IPS-18c (cell line): Measurements from ENCODE around the gene SRRD.

Experiments used
- H3K4me3 ChIP-seq: 2 replicates; pipeline ENCODE4 v1.7.0; 2013; ENCODE audit warnings: low read depth, mild to moderate bottlenecking, low read length, moderate library complexity; ENCODE audit not compliant: insufficient read depth
- H3K9me3 ChIP-seq: one replicate; pipeline ENCODE4 v1.6.1; 2013; ENCODE audit warnings: mild to moderate bottlenecking, low read length, moderate library complexity; ENCODE audit not compliant: control insufficient read depth, insufficient read depth

The SRRD gene

GRCh38 chr22:26450453-26451185 lies 33.1 kb upstream of the SRRD start:
- Histone ChIP-seq H3K9me3 (no peaks in the 10 kb centered on the region), H3K4me3 (no peak overlapping the region)

- H3K9me3 ChIP-seq = no peaks in the 10 kb centered on the region
Observed at GRCh38 chr22:26452236-26453016, 31.3 kb upstream of the SRRD start.

GRCh38 chr22:26453216-26453615 lies 30.5 kb upstream of the SRRD start:
- no peaks in the 10 kb centered on the region for H3K9me3 ChIP-seq
- H3K4me3 ChIP-seq = no peak overlapping the region

More at GRCh38 chr22:26452236-26453016, 31.3 kb upstream of the SRRD start:
- H3K4me3 ChIP-seq = no peak overlapping the region

GRCh38 chr22:26453812-26454500 lies 29.7 kb upstream of the SRRD start:
- no peak overlapping the region for H3K4me3 ChIP-seq
- H3K9me3 ChIP-seq = no peaks in the 10 kb centered on the region

GRCh38 chr22:26457661-26458272 lies 25.9 kb upstream of the SRRD start:
- Histone ChIP-seq H3K9me3 (no peaks in the 10 kb centered on the region), H3K4me3 (no peak overlapping the region)

- Histone ChIP-seq H3K4me3 (no peak overlapping the region), H3K9me3 (no peaks in the 10 kb centered on the region)
Observed at GRCh38 chr22:26460202-26460601, 23.5 kb upstream of the SRRD start.

GRCh38 chr22:26461188-26461810 lies 22.4 kb upstream of the SRRD start:
- H3K9me3 ChIP-seq = no peaks in the 10 kb centered on the region

GRCh38 chr22:26462051-26462450 lies 21.6 kb upstream of the SRRD start:
- Histone ChIP-seq H3K4me3 (no peak overlapping the region), H3K9me3 (no peaks in the 10 kb centered on the region)

More at GRCh38 chr22:26461188-26461810, 22.4 kb upstream of the SRRD start:
- H3K4me3 ChIP-seq = no peak overlapping the region

GRCh38 chr22:26462641-26463040 lies 21.0 kb upstream of the SRRD start:
- no peak overlapping the region for H3K4me3 ChIP-seq
- H3K9me3 ChIP-seq = no peaks in the 10 kb centered on the region

GRCh38 chr22:26463101-26463661 lies 20.5 kb upstream of the SRRD start:
- no peak overlapping the region for H3K4me3 ChIP-seq

GRCh38 chr22:26463688-26464087 lies 20.0 kb upstream of the SRRD start:
- Histone ChIP-seq H3K4me3 (no peak overlapping the region), H3K9me3 (no peaks in the 10 kb centered on the region)

More at GRCh38 chr22:26463101-26463661, 20.5 kb upstream of the SRRD start:
- H3K9me3 ChIP-seq = no peaks in the 10 kb centered on the region

GRCh38 chr22:26464312-26464711 lies 19.4 kb upstream of the SRRD start:
- Histone ChIP-seq H3K4me3 (no peak overlapping the region), H3K9me3 (no peaks in the 10 kb centered on the region)

GRCh38 chr22:26466196-26466595 lies 17.5 kb upstream of the SRRD start:
- peaks cover 2% of the 10 kb centered on the region for H3K9me3 ChIP-seq
- no peak overlapping the region for H3K4me3 ChIP-seq

- peaks cover 2% of the 10 kb centered on the region for H3K9me3 ChIP-seq
- no peak overlapping the region for H3K4me3 ChIP-seq
Observed at GRCh38 chr22:26470807-26471206, 12.9 kb upstream of the SRRD start.

- no peak overlapping the region for H3K4me3 ChIP-seq
Observed at GRCh38 chr22:26471522-26471921, 12.2 kb upstream of the SRRD start.

GRCh38 chr22:26474682-26475081 lies 9.0 kb upstream of the SRRD start:
- H3K9me3 ChIP-seq = peaks cover 2% of the 10 kb centered on the region
- no peak overlapping the region for H3K4me3 ChIP-seq

More at GRCh38 chr22:26471522-26471921, 12.2 kb upstream of the SRRD start:
- peaks cover 2% of the 10 kb centered on the region for H3K9me3 ChIP-seq
